SU-DHL-6 (cell line): ENCODE data around the gene ZNF516.

Experiments
- EZH2phosphoT487 ChIP-seq: fragments of 200-600 bp; sonication (generic), shearing (Covaris generic); conservative IDR thresholded peaks from 2 replicates; pipeline ENCODE4 v1.6.1; 2018; ENCODE audit warnings: mild to moderate bottlenecking, antibody characterized with exemption, low read length, moderate library complexity, mixed read lengths
- TF ChIP-seq, protein P1 (sequence below): fragments of 200-600 bp; sonication (generic); IDR thresholded peaks from one replicate; pipeline ENCODE4 v1.5.1; 2017; ENCODE audit warnings: antibody characterized with exemption, mild to moderate bottlenecking, low read length, moderate library complexity; ENCODE audit not compliant: insufficient read depth, poor library complexity, severe bottlenecking

GRCh38 chr18:76391038-76391437 lies 104.0 kb downstream of the ZNF516 start:
- TF ChIP-seq, protein P1, sequence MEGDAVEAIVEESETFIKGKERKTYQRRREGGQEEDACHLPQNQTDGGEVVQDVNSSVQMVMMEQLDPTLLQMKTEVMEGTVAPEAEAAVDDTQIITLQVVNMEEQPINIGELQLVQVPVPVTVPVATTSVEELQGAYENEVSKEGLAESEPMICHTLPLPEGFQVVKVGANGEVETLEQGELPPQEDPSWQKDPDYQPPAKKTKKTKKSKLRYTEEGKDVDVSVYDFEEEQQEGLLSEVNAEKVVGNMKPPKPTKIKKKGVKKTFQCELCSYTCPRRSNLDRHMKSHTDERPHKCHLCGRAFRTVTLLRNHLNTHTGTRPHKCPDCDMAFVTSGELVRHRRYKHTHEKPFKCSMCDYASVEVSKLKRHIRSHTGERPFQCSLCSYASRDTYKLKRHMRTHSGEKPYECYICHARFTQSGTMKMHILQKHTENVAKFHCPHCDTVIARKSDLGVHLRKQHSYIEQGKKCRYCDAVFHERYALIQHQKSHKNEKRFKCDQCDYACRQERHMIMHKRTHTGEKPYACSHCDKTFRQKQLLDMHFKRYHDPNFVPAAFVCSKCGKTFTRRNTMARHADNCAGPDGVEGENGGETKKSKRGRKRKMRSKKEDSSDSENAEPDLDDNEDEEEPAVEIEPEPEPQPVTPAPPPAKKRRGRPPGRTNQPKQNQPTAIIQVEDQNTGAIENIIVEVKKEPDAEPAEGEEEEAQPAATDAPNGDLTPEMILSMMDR, result no peak
- TF ChIP-seq EZH2phosphoT487, result no peak
